Hematopoietic multipotent progenitor cell treated with erythropoietin and hydrocortisone succinate and interleukin-3 and kit ligand, for 4 days (in vitro differentiated cells): ENCODE measurements around the gene FBXL7.

Source experiments
- DNase-seq: peaks from one replicate; pipeline ENCODE4 v3.0.0-alpha.2; 2015

FBXL7 gene

DNA sequence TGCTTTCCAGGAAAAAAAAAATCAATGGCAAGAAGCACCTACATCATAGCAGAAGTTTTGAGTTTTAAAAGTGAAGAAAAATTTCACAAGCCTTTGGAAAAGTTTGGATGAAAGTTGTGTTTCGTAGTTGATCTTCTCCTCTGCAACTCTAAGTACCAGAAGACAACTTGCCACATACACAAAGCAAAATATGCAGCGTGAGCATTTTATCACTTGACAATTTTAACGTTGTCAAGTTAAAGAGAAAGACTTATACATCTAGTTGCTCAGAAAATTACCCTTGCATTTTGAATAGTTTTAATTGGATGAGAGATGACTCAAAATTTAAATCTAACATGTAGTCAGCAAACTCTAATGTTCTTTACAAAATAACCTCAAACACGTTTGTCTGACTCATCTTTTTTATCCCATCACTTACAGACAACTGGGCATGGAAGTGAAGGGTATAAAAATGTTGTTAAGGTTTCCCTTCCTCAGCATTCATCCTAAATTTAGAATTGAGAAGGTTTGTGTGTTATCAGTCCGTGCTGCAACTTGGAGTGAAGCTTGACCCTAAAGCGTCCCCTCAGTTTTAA, 466.2 kb downstream of the FBXL7 start:
- no peak for DNase-seq

DNA sequence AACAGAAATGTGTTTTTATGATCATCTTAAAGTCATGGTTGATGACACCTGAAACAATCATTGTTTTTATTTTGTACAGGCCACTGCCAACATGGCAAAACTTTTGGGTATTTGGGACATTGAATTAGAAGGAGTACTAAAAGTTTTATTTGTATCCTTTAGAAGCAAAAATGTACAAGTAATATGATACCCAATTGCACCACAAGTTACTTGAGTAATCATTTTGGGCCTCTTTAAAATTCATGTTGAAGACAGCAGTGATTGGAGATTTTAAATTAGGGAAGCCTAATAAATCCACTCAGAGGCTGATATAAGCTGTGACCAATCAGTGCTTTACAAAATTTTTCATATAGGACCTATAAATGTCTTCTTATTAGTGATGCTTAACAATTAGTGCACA, 466.7 kb downstream of the FBXL7 start:
- DNase-seq: no peak

DNA sequence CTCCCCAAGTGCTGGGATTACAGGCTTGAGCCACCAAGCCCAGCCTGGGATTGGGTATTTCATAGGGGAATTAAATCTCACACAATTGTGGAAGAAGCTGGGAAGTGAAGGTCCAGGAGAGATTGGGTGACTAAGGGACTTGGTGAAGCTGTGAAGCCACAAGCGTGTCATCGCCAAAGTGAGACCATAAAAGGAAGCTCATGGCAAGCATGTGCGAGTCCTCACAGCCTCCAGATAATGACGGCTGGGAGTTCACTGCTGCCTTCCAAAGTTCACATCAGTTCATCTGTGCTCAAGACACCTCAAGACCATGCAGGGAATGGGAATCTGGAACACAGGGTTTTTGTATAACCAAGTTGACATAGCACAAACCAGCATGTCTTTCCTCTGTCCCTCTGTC, 469.0 kb downstream of the FBXL7 start:
- DNase-seq: no peak

DNA sequence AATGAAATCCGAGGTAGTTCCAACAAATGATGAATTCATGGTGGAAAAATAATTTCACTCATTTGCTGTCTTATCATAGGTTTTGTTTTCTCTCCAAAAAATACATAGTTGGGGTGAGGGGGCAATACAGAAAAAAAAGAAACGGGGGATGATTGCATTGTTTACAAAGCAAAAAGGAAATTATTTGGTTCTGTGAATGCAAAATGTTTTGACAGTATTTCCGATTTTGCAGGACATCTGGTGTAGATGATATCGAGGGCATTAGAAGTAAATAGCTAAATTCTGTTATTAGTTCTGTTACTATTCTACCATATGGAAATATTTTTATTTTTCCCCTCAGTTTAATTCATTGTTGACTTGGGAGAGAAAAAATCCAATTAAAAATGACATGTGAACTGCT, 477.9 kb downstream of the FBXL7 start:
- no peak for DNase-seq

DNA sequence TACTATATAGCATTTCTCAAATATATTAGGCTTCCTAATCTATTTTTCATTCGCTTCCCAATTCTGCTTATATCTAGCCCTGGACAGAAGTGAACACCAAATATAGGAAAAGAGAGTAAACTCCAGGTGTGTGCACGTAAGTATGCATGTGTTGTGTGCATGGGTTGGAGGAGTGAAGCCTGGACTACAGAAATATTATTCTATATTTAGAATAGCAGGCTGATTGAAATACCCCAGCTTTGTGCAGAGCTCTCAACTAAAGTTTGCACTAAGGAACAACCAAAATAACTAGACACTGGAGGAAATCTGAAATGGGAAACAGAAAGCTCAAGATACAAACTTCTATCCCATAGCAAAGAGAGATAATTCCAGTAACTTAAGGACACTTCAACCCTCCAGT, 480.9 kb downstream of the FBXL7 start:
- no peak for DNase-seq

DNA sequence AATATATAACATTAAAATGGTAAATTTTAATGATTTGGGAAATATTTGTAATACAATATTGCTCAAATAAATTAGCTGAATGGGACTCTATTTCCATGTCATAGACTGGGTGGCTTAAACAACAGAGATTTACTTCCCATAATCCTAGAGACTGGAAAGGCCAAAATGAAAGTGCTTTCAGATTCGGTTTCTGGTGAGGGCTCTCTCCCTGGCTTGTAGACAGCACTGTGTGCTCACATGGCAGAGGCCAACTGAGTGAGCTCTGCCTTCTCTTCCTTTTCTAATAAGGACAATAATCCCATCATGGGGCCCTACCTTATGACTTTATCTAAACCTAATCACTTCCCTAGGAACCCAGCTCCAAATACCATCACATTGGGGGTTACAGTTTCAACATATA, 483.4 kb downstream of the FBXL7 start:
- DNase-seq: no peak
